Measurements from ENCODE around the gene KSR2. TPM values are rescaled to one million over a fixed set of nuclear protein-coding genes. Genes with fewer than 3 reads are reported as not detected.
"Not testable (repeated sequence)": the region's sequence is repeated elsewhere in the genome, so short reads cannot be mapped to it uniquely, and the experiment has no call there.

Gene KSR2
- polyA plus RNA-seq, 3 donors = 0.80 to 1.3 (median 1.1) TPM

DNA sequence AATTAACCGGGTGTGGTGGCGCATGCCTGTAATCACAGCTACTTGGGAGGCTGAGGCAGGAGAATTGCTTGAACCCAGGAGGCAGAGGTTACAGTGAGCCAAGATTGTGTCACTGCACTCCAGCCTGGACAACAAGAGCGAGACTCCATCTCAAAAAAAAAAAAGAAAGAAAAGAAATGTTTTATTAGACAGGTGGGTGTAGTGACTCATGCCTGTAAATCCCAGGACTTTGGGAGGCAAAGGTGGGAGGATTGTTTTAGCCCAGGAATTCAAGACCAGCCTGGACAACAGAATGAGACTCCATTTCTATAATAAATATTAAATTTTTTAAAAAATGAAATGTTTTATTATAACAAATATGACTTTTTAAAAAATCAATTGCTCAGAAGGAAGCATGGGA lies 77.5 kb downstream of the KSR2 start:
- not testable (repeated sequence) for DNase-seq

DNA sequence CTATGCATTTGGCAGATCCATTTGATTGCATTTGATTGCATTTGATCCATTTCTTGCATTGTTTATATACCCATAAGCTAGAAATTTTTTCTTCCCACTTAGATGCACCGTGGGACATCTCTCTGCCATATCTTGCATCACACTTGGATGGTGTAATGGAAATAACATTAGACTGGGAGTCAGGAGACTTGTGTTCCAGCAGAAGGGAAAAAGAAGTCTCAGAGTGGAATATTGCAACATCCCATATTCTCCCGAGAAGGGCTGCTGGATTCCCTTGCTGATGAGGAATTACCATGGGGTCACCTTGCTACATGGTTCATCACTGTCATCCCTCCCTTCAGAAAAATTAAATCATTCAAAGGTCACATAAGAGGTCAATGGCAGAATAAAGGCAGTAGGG lies 78.1 kb downstream of the KSR2 start:
- DNase-seq = no peak

DNA sequence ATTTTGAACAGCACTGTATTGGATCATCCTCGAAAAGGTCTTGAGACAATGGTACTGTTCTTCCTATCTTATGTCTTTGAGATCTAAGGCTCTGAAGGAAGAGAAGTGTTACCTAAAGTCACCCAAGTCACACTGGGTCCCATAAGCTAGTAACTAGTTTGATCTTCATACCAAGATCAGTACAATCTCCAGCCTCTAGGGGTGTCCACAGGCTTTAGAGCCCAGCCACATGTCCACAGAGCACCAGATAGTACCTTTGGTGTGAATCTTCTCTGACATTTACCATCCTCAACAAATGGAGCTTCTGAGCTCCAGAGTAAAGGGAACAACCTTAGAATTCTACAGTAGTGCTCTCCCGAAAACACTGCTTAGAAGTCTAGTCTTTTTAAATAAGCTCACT lies 78.7 kb downstream of the KSR2 start:
- DNase-seq = no peak

DNA sequence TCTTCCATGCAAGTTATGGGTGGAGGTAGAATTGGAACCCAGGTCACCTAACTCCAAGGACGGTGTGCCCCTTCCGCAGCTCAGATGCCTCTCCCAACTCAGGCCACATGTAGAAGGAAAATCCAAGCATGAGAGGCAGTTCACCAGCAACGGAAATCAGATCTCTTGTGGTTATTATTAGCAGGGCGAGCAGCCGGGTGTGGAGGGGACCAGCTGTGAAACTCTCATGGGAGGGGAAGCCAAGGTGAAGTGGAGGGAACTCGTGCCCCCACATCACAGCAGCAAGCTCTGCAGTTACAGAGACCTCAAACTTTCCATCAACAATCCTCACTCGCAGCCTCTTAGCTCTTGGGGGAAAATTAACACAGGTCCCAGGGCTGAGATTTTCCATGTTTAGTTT lies 79.7 kb downstream of the KSR2 start:
- DNase-seq = no peak

DNA sequence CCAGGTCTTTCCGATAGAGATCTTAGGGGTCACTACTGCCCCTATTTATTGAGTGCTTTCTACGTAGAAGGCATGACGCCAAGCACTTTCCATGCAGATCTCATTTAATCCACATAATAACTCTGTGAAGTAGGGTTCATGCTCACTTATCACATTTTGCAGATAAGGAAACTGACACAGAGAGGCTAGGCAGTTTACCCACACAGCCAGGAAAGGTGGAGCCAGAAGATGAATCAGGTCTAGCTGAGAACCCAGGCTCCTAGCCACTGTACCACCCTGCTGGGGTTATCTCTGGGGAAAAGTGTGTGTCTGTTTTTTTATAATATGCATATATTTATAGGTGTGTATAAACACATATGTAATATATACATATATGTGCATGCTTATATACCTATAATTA lies 83.6 kb downstream of the KSR2 start:
- no peak for DNase-seq

DNA sequence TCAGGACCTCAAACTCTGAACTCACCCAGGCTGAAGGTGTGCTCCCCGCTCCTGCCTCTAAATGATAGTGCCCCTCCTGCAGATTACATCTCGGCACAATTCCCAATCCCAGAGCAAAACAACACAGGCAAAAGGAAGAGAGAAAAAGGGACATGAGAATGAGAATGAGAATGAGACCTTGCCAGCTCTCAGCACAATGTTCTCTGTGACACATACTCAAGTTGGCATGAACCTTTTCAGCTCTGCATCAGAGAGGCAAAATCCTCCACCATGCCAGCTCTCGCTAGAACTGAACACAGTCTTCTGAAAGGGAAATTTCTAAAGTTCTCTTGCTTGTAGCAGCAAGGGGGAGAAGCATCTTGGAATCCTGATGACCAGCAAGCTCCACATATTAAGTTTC lies 84.6 kb downstream of the KSR2 start:
- DNase-seq = no peak

DNA sequence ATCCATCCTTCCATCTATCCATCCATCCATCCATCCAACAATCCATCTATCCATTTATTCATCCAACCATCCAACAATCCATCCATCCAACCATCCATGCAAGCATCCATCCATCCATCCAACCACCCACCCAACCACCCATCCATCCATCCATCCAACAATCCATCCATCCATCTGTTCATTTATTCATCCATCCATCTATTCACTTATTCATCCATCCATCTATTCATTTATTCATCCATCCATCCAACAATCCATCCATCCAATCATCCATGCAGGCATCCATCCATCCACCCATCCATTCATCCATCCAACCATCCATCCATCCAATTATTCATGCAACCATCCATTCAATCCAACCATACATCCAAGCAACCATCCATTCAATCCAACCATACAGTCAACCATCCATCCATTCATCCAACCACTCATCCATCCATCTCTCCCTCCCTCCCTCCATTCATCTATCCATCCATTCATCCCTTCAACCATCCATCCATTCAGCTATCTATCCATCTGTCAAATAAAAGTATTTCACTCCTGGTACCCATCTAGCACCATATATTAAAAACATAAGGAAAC lies 86.1 kb downstream of the KSR2 start:
- no peak for DNase-seq

DNA sequence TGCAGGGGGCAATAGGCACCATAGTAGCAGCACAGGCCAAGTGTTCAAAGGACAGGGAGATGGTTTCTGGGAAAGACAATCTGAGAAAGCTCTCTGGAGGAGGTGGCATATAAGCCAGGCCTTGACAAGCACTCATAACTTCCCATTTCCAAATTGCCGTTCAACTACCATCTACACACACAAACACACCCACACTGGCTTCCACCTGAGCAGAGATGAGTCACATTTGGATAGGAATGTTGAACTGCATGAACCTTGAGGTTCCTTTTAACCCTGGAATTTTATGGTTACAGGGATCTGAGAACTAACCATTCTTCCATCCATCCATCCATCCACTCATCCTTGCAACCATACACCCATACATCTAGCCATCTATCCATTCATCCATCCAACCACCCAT lies 86.6 kb downstream of the KSR2 start:
- DNase-seq = no peak

DNA sequence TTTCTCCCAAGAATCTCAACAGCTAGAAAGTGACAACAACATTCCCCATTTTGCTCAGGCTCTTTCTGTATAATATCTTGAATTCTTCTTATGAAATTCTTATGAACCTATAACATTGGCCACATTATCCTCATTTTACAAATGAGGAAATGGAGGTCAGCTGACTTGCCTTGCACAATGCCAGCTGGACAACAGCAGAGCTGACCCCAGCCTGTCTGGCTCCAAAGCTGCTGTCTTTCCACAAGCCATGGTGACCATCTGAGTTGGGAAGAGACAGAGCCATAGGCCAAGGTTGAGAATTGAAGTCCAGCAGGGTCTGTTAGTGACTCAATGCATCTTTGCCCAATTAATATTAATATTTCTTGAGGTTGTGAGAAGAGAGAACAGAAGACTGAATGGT lies 87.3 kb downstream of the KSR2 start:
- no peak for DNase-seq

DNA sequence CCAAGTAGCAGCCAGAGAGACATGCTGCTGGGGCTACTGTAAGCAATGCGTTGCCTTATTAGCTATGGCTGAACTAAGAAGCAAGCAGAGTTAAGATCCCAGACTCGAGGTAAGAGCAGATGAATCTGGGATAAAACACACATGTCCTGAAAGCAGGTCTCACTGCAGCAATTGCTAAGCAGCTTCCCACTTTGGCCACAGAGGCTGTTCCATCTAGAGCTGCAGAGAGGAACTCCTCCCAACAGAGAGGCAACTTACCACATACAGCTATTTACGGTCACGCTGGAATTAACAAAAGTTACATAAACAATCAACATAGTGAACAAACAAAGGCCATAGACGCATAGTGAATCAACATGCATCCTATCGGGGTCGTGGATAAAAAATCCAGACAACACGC lies 90.2 kb downstream of the KSR2 start:
- no peak for DNase-seq

DNA sequence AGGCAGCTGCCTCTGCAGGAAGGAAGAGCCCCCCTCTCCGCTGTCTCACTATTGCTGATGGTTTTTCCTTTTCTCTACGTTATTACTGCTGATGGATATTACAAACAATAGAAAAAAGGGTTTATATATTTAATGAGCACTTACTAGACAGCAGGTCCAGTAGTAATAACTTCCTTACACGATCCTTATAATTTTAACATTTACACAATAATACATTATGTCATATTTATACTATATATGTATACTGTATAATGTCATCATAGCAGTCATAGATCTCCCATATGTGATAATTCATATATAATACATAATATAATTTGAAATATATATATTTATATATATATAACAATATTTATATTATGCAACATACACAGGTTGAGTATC lies 92.4 kb downstream of the KSR2 start:
- no peak for DNase-seq

DNA sequence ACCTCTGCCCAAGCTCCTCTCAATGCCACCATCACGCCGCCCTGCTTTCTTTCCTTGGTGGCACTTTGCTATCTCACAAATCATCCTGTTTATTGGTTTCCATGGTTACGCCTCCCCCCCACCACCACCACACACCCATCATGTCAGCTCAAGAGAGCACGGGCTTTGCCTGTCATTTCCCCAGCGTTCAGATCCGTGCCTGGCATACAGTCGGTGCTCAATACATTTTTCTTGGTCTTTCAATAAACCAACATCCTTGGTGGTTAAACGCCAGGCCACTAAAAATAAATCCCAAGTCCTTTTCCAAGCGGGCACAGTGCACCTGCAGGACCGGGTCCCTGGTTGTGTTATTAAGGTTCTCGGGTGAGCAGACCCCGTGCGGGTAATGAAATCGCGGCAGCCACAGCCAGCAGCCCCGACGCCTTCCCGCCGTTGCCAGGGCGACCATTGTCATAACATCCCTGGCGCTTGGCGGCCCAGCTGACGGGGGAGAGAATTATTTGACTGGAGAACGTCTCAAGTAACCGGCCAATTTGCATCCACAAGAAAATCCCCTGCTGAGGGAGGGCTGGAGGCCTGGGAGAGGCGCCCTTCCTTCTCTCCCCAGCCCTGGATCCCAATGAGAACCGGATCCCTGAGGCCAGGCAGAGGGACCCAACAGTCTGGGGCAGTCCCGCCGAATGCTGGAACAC lies 92.9 kb downstream of the KSR2 start:
- DNase-seq = peak; percentile 81

DNA sequence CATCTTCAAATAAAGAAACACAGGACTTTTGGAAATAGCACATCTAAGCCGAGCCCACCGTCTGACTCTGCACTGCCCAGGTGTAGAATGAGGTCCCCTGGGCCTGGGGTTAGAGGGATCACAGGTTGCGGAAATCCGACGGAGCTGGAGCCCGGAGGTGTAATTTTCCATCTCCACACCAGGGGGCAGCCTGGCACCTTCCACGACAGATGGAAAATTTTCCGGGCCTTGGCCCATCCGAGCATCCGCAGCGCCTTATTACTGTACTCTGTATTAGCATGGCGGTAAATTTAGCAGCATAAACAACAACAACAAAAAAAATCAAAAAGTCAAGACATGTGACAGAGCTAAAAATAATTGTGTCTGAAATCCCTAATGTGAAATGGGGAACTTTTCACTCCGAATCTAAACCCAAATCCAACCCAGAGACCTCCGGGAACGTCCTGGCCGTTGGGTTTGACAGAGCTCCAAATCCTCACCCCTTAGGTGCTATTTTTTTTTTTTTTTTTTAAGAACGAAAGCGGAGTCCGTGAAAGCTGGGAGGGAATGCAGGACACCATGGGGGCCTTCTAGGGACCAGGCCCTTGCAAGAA lies 93.9 kb downstream of the KSR2 start:
- peak; percentile 56 for DNase-seq

DNA sequence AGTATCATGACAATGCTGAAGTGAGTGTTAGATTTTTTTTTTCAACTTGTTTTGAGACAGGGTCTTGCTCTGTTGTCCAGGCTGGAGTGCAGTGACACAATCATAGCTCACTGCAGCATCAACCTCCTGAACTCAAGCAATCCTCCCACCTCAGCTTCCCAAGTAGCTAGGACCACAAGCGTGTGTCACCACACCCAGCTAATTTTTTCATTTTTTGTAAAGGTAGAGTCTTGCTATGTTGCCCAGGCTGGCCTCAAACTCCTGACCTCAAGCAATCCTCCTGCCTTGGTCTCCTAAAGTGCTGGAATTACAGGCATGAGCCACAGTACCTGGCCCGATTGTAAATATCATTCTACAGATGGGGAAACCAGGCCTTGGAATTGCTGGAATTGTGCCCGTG lies 94.6 kb downstream of the KSR2 start:
- not testable (repeated sequence) for DNase-seq

DNA sequence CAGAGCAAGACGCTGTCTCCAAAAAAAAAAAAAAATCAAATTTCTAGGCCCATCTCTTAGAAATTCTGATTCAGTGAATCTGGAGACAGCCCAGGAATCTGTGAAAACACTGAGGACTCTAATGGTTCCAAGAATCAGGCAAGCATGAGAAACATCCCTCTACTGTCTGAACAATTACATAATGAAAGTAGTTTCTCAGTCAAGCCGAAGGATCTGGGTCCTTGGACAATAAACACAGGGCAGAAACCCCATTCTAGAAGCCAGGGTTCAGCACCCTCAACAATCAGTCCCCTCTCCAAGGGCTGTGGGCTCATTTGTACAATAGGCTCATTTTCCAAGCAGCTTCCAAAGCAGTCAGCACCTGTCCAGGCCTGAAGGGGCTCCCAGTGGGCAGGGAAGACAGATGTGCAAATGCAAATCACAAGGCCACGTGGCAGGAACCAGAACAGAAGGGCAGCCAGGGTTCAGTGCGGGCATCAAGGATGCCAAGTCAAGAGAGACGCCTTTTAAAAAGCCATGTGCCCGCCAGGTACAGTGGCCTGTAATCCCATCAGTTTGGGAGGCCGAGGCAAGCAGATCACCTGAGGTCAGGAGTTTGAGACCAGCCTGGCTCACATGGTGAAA lies 96.1 kb downstream of the KSR2 start:
- DNase-seq = no peak

DNA sequence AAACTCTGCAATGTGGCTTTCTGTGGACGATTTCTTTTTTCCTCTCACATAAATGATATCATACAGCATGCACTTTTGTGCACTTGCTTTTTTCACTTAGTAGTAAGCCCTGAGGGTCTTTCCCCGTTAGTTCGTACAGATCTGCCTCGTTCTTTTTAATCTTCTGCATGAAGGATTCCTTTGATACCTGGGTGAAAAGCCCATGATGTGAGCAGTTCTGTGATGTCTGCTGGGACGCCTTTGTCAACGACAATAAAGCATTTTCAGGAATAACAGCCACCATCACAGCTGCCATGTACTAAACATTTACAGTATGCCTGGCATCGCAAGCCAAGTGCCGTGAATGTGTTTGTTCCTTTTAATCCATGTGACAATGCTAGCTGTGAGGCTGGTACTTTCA lies 99.2 kb downstream of the KSR2 start:
- no peak for DNase-seq

DNA sequence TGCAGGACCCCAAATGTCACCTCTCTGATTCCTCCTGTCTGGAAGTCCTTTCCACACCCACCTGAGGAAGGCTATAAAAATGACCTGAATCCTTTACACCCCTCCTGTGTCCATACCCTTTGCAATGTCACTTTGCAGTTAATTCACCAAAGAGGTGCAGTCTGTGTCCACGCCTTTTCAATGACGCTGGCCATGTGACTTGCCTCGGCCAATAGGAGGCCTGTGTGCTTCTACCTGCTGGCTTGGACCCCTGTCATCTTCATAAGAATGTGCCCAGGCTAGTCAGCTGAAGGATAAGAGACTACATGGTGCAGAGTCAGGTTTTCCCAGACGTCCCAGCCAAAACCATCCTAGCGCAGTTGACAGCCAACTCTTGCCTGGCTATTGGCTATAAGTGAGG lies 101.4 kb downstream of the KSR2 start:
- DNase-seq = no peak

DNA sequence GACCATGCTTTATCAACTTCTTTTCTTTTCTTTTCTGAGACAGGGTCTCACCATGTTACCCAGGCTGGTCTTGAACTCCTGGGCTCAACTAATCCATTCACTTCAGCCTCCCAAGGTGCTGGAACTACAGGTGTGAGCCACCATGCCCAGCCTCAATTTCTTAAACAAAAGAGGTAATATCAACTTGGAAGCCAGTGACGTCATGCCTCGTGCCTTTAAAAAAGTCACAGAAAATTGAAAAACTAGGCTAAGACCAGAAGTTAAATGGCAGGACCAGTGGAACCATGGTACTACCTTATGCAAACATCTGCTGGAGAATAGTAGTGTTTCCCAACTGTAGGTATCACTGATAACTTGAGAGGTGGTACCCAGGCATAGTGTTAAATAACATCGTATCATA lies 103.3 kb downstream of the KSR2 start:
- DNase-seq = no peak

DNA sequence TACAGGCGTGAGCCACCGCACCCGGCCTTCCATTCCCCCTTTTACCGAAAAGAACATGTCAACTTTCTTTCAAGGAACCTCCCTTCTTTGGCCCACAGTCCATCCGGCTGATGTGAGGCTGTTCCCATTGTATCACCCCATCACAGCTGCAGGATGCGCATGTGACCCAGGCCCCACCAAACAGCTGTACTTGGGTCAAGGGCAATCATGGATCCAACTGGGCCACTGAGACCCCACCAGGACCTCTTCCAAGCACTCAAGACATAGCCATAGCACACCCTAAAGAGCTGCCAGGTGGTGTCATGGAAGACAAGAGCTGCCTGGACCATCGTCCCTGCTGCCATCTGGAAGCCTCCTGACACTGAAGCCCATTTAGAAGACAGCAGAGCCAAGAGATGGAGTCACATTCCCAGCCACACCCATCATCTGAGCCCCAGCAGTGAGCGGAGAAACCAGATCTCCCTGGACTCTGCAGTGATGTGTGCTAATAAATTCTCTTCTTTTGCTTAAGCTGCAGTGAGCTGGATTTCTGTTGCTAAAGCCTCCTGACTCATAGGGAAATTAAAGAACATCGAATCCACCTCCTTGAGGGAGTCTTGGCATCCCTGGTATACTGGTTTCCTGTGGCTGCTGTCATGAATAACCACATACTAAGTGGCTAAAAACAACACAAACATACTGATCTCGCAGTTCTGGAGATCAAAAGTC lies 105.6 kb downstream of the KSR2 start:
- no peak for DNase-seq

DNA sequence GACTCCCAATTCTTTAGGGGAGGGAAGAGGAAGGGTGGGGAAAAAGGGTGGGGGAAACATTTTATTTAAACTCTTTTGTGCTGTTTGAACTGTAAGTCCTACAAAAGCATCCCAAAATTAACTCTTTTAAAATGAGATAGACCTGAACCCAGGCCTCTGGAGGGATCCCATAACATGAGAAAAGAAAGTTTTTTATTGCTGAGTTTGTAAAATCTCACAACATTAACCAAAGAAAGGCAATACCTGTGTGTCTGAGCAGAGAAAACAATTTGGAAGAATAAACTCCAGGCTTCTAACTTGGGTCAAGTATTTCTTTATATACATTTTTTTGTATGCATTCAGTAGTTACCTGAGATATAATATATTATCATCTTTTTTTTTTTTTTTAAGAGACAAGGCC lies 107.1 kb downstream of the KSR2 start:
- DNase-seq = no peak

DNA sequence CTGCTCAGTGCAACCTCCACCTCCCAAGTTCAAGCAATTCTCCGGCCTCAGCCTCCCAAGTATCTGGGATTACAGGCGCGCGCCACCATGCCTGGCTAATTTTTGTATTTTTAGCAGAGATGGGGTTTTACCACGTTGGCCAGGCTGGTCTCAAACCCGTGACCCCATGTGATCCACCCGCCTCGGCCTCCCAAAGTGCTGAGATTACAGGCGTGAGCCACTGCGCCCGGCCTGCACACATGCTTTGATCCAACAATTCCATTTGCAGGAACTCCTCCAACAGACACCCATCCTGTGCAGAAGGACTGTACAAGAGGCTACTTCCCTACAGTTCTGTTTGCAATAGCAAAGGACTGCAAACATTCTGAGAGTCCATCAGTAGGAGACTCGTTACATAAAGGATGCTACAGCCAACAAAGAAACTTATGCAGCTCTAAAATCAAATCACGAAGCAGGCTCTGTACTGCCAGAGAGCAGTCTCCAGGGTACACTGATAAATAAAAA lies 108.0 kb downstream of the KSR2 start:
- not testable (repeated sequence) for DNase-seq

DNA sequence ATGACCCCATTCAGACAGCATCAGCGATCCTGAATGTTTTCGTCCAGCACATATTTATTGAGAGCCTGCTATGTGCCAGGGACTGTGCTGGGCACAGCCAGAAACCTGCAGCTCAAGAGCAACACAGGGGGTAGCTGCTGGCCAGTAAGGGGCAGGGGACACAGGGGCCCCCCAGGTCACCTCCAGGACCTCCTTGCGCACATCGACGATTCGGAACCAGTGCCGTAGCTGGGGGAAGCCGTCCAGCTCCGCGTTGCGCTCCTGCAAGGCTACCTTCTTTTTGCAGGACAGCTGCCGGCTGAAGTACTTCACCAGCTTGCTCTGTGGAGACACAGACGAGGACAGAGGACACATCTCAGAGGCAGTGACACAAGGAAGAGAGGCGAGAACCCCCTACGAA lies 108.7 kb downstream of the KSR2 start:
- no peak for DNase-seq

All from renal pelvis (tissue), 4 donors.